Subcutaneous abdominal adipose tissue (tissue), 5 donors: ENCODE data around the gene ARHGEF26.
A peak's percentile ranks its signal among the peaks of the same experiment; 100 is the strongest.

Experiments
- H3K27ac ChIP-seq: one replicate; pipeline ENCODE4 v1.7.0; 2013; ENCODE audit warnings: low read depth, mild to moderate bottlenecking, inconsistent platforms, low read length, moderate library complexity
- H3K27me3 ChIP-seq, 5 donors: one replicate each; pipeline ENCODE4 v1.7.0; 2013; ENCODE audit warnings: low read length in 5 of 5, inconsistent platforms in 1 of 5; ENCODE audit not compliant: control insufficient read depth in 5 of 5, insufficient read depth in 4 of 5
- H3K36me3 ChIP-seq, 5 donors: one replicate each; pipeline ENCODE4 v1.7.0; 2013; ENCODE audit warnings: low read length in 5 of 5; ENCODE audit not compliant: control insufficient read depth in 5 of 5, insufficient read depth in 5 of 5
- H3K4me1 ChIP-seq, 5 donors: one replicate each; pipeline ENCODE4 v1.7.0; 2013; ENCODE audit warnings: low read length in 5 of 5, mild to moderate bottlenecking in 3 of 5, moderate library complexity in 1 of 5; ENCODE audit not compliant: control insufficient read depth in 5 of 5, insufficient read depth in 5 of 5
- H3K4me3 ChIP-seq, 5 donors: one replicate each; pipeline ENCODE4 v1.7.0; 2013; ENCODE audit warnings: low read length in 5 of 5, low read depth in 1 of 5
- H3K9ac ChIP-seq, 5 donors: one replicate each; pipeline ENCODE4 v1.7.0; 2013; ENCODE audit warnings: low read length in 5 of 5, mild to moderate bottlenecking in 4 of 5, moderate library complexity in 3 of 5
- H3K9me3 ChIP-seq, 5 donors: one replicate each; pipeline ENCODE4 v1.7.0; 2013; ENCODE audit warnings: low read length in 5 of 5; ENCODE audit not compliant: control insufficient read depth in 5 of 5
- donor health status: healthy.
- donor health status: healthy.
- donor health status: healthy.
- donor health status: healthy.
- donor health status: healthy.

The ARHGEF26 gene

GRCh38 chr3:154112146-154112852, 8.9 kb upstream of the ARHGEF26 start:
- Histone ChIP-seq H3K4me3 (no peak overlapping the region), H3K27me3 (peaks cover 0 to 3% (median 0%) of the 10 kb centered on the region in 5 donors), H3K4me1 (no peaks in the 10 kb centered on the region), H3K9me3 (no peaks in the 10 kb centered on the region), H3K9ac (no peak overlapping the region), H3K27ac (no peak overlapping the region), H3K36me3 (no peaks in the 10 kb centered on the region)

DNA sequence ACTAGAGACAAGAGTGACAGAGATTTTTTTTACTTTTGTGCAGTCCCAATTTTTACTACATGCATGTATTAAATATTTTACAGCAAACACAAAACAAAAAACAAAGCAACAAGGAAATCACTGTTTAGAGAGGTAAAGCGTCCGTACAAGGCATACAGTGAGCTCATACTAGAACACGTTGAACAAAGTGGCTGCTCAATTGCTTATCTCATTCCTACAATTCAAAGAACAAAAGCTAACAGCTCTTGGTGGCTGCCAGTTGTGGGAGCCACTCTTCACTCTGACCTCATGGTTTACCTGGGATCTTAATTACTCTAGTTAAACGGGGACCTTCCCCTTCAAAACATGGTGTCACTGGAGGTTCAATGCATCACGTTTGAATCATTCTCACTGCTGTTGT, 7.6 kb upstream of the ARHGEF26 start:
- no peaks in the 10 kb centered on the region for H3K36me3 ChIP-seq
- no peaks in the 10 kb centered on the region for H3K9me3 ChIP-seq
- peaks cover 0 to 3% (median 0%) of the 10 kb centered on the region in 5 donors for H3K27me3 ChIP-seq
- no peak overlapping the region for H3K27ac ChIP-seq
- no peak overlapping the region for H3K9ac ChIP-seq
- no peaks in the 10 kb centered on the region for H3K4me1 ChIP-seq
- no peak overlapping the region for H3K4me3 ChIP-seq

DNA sequence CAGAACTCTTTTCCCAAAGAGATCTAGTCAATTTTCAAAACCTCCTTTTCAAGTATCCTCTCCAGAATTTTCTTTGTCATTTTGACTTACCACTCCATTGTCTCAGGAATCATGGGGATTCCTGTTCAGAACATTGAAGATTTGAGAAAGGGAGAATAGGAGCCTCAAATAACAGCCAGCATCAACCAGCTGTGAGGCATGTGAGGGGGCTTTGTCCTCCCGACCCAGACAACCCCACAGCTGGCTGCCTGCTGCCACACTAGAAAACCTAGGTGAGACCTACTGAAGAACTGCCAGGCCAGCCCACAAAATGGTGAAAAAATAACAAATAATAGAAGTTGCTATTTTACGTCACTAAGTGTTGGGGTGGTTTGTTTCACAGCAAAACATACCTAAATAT, 5.9 kb upstream of the ARHGEF26 start:
- peaks cover 0 to 3% (median 0%) of the 10 kb centered on the region in 5 donors for H3K27me3 ChIP-seq

DNA sequence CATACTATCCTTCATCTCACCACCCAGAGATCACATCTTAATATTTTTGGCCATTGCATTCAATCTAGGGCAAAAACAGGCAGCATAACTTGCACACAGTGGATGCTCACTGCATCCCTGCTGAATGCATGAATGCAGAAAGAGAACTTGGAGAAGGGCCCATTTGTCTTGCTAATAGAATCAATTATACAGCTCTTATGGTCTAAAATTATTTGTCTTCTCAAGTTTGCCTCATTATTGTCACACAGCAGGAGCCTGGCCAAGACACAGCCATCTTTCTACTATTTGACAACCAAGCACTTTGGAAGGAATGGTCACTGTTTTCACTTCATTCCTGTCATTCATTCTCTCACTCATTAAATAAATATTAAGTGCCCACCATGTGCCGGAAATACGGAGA, 1.2 kb upstream of the ARHGEF26 start:
- Histone ChIP-seq H3K4me1 (peaks cover 0 to 37% (median 26%) of the 10 kb centered on the region in 5 donors), H3K36me3 (no peaks in the 10 kb centered on the region), H3K4me3 (no peak overlapping the region), H3K9me3 (no peaks in the 10 kb centered on the region), H3K9ac (no peak overlapping the region), H3K27me3 (peaks cover 0 to 3% (median 0%) of the 10 kb centered on the region in 5 donors), H3K27ac (no peak overlapping the region)

More for the DNA sequence above, 5.9 kb upstream of the ARHGEF26 start:
- no peak overlapping the region for H3K4me3 ChIP-seq
- peaks cover 0 to under 1% (median 0%) of the 10 kb centered on the region in 5 donors for H3K4me1 ChIP-seq
- H3K9ac ChIP-seq: no peak overlapping the region
- no peaks in the 10 kb centered on the region for H3K9me3 ChIP-seq
- H3K36me3 ChIP-seq: no peaks in the 10 kb centered on the region
- no peak overlapping the region for H3K27ac ChIP-seq

- peak overlapping the region; percentile 48 for H3K27ac ChIP-seq
- H3K9ac ChIP-seq: peak overlapping the region in 4 of 5 donors; percentile 68 to 86 (median 72)
- H3K4me1 ChIP-seq: peaks cover 0 to 37% (median 26%) of the 10 kb centered on the region in 5 donors
- peak overlapping the region; percentile 74 to 93 (median 89) for H3K4me3 ChIP-seq
- peaks cover 0 to 3% (median 0%) of the 10 kb centered on the region in 5 donors for H3K27me3 ChIP-seq
- H3K36me3 ChIP-seq: peaks cover 0 to 4% (median 0%) of the 10 kb centered on the region in 5 donors
- no peaks in the 10 kb centered on the region for H3K9me3 ChIP-seq
Observed at GRCh38 chr3:154121701-154122551, 736 bp downstream of the ARHGEF26 start.

DNA sequence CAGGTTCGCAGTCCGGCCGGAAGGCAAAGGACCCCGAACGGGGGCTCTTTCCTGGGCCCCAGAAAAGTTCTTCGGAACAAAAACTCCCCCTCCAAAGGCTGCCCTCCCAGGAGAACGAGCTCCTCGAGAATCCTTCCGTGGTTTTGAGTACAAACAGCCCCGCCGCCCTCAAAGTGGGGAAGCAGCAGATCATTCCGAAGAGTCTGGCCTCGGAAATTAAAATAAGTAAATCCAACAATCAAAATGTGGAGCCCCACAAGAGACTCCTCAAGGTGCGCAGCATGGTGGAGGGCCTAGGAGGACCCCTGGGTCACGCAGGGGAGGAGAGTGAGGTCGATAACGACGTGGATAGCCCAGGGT, 1.3 kb downstream of the ARHGEF26 start:
- H3K9me3 ChIP-seq: no peaks in the 10 kb centered on the region
- peak overlapping the region; percentile 74 to 93 (median 89) for H3K4me3 ChIP-seq
- no peaks in the 10 kb centered on the region for H3K27me3 ChIP-seq
- H3K27ac ChIP-seq: peak overlapping the region; percentile 48
- peak overlapping the region in 4 of 5 donors; percentile 56 to 86 (median 68) for H3K9ac ChIP-seq
- peaks cover 0 to 37% (median 26%) of the 10 kb centered on the region in 5 donors for H3K4me1 ChIP-seq
- H3K36me3 ChIP-seq: peaks cover 0 to 4% (median 0%) of the 10 kb centered on the region in 5 donors

- peak overlapping the region; percentile 74 to 93 (median 89) for H3K4me3 ChIP-seq
- H3K27me3 ChIP-seq: no peaks in the 10 kb centered on the region
- H3K9ac ChIP-seq: peak overlapping the region in 4 of 5 donors; percentile 56 to 86 (median 68)
- H3K9me3 ChIP-seq: no peaks in the 10 kb centered on the region
- H3K4me1 ChIP-seq: peaks cover 0 to 37% (median 26%) of the 10 kb centered on the region in 5 donors
- peaks cover 0 to 4% (median 0%) of the 10 kb centered on the region in 5 donors for H3K36me3 ChIP-seq
- H3K27ac ChIP-seq: peak overlapping the region; percentile 48
Observed at GRCh38 chr3:154122912-154123559, 1.8 kb downstream of the ARHGEF26 start.

- peak overlapping the region in 1 of 5 donors; percentile 86 for H3K9ac ChIP-seq
- peak overlapping the region; percentile 20 for H3K27ac ChIP-seq
- peak overlapping the region; percentile 74 to 93 (median 89) for H3K4me3 ChIP-seq
- H3K27me3 ChIP-seq: no peaks in the 10 kb centered on the region
- H3K4me1 ChIP-seq: peaks cover 0 to 37% (median 27%) of the 10 kb centered on the region in 5 donors
- peaks cover 0 to 4% (median 0%) of the 10 kb centered on the region in 5 donors for H3K36me3 ChIP-seq
- no peaks in the 10 kb centered on the region for H3K9me3 ChIP-seq
Observed at GRCh38 chr3:154123906-154124305, 2.7 kb downstream of the ARHGEF26 start.

DNA sequence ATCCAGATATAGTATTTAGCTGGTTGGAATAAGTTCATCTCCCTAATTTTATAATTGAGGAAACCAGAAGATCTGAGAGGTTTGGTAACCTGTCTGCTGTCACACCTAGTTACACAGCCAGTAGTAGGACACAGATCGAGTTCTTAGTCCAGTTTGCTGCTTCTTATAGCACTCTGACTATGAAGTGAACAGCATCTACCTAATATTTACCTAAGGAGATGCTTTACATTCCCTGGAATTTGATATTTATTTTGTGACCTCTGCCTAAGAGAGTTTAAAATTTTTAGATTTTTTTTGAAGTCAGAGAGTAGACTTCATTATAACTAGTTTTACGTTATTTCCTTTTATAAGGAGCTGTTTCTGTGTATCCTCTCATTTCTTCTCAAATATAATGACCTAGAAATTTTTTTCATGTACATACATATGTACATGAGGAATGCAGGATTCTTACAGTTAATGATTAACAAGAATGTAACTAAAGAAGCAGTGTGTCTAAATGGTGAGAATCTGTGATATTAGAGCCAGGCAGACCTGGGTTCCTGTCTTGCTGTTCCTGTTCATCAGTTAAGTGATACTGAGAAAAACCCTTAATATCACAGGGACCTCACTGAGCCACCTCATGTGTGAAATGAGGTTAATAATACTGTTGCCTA, 4.3 kb downstream of the ARHGEF26 start:
- peaks cover 0 to 4% (median 0%) of the 10 kb centered on the region in 5 donors for H3K36me3 ChIP-seq
- H3K27me3 ChIP-seq: no peaks in the 10 kb centered on the region
- no peak overlapping the region for H3K27ac ChIP-seq
- peaks cover 0 to 46% (median 28%) of the 10 kb centered on the region in 5 donors for H3K4me1 ChIP-seq
- H3K9me3 ChIP-seq: no peaks in the 10 kb centered on the region
- no peak overlapping the region for H3K4me3 ChIP-seq
- H3K9ac ChIP-seq: peak overlapping the region in 1 of 5 donors; percentile 7
